GM23338 (cell line): ENCODE results near the gene TPRKB. TPM values are rescaled to one million over a fixed set of nuclear protein-coding genes. Genes with fewer than 3 reads are reported as not detected.
"Not testable (repeated sequence)": the region's sequence is repeated elsewhere in the genome, so short reads cannot be mapped to it uniquely, and the experiment has no call there.

ENCODE experiments used
- ATAC-seq: fragments of 200-7000 bp; cut with Tn5 transposase; 3 replicates; pipeline ENCODE4 v1.9.1; 2020
- DNase-seq: peaks from one replicate; pipeline ENCODE4 v3.0.0-alpha.2; 2015; ENCODE audit warnings: low spot score
- H2AFZ ChIP-seq: fragments of 200-600 bp; sonication (generic); 2 replicates; pipeline ENCODE4 v1.8.0; 2016; ENCODE audit warnings: antibody characterized with exemption, mild to moderate bottlenecking, moderate library complexity
- H3F3A ChIP-seq: fragments of 200-600 bp; sonication (generic); replicated peaks from 2 replicates; pipeline ENCODE4 v1.8.0; 2017; ENCODE audit warnings: antibody characterized with exemption, mixed run types, low read depth
- H3K27ac ChIP-seq: fragments of 200-600 bp; sonication (generic); 2 replicates; pipeline ENCODE4 v1.6.1; 2016; ENCODE audit warnings: low read depth
- H3K27me3 ChIP-seq: fragments of 200-600 bp; sonication (generic); 2 replicates; pipeline ENCODE4 v1.8.0; 2016; ENCODE audit warnings: mild to moderate bottlenecking, mixed run types, moderate library complexity; ENCODE audit not compliant: insufficient read depth
- H3K36me3 ChIP-seq: fragments of 200-600 bp; sonication (generic); 2 replicates; pipeline ENCODE4 v1.8.0; 2016; ENCODE audit warnings: mild to moderate bottlenecking; ENCODE audit not compliant: insufficient read depth
- H3K4me1 ChIP-seq: fragments of 200-600 bp; sonication (generic); 2 replicates; pipeline ENCODE4 v1.8.0; 2016; ENCODE audit warnings: mild to moderate bottlenecking, moderate library complexity; ENCODE audit not compliant: insufficient read depth
- H3K4me2 ChIP-seq: fragments of 200-600 bp; sonication (generic); 2 replicates; pipeline ENCODE4 v1.7.1; 2017; ENCODE audit warnings: mixed run types
- H3K4me3 ChIP-seq: fragments of 200-600 bp; sonication (generic); 2 replicates; pipeline ENCODE4 v1.6.1; 2016; ENCODE audit warnings: mixed run types
- H3K79me2 ChIP-seq: fragments of 200-600 bp; sonication (generic); replicated peaks from 2 replicates; pipeline ENCODE4 v1.8.0; 2017; ENCODE audit warnings: mild to moderate bottlenecking; ENCODE audit not compliant: insufficient read depth
- H3K9me2 ChIP-seq: fragments of 200-600 bp; sonication (generic); 2 replicates; pipeline ENCODE4 v1.8.0; 2017; ENCODE audit not compliant: insufficient read depth
- H4K20me1 ChIP-seq: fragments of 200-600 bp; sonication (generic); replicated peaks from 2 replicates; pipeline ENCODE4 v1.8.0; 2017; ENCODE audit warnings: mild to moderate bottlenecking; ENCODE audit not compliant: insufficient read depth
- H3K27ac Mint-ChIP-seq: 2 replicates; pipeline ENCODE4 v1.8.0; 2020; ENCODE audit warnings: inconsistent platforms, mild to moderate bottlenecking, moderate library complexity, mixed read lengths
- H3K27me3 Mint-ChIP-seq: 3 replicates; pipeline ENCODE4 v1.8.0; 2022; ENCODE audit warnings: low read depth, mild to moderate bottlenecking, moderate library complexity, mixed read lengths, inconsistent platforms; ENCODE audit not compliant: insufficient read depth, poor library complexity
- H3K36me3 Mint-ChIP-seq: 3 replicates; pipeline ENCODE4 v1.8.0; 2021; ENCODE audit warnings: low read depth, mild to moderate bottlenecking, inconsistent platforms, moderate library complexity, mixed read lengths
- H3K4me1 Mint-ChIP-seq: 3 replicates; pipeline ENCODE4 v1.8.0; 2020; ENCODE audit warnings: mild to moderate bottlenecking, inconsistent platforms, mixed read lengths
- H3K4me3 Mint-ChIP-seq: 3 replicates; pipeline ENCODE4 v1.8.0; 2021; ENCODE audit warnings: moderate library complexity, mild to moderate bottlenecking, inconsistent platforms, mixed read lengths
- H3K9me3 Mint-ChIP-seq: 3 replicates; pipeline ENCODE4 v1.8.0; 2020; ENCODE audit warnings: moderate library complexity, mild to moderate bottlenecking, inconsistent platforms, mixed read lengths
- CREB1 ChIP-seq: fragments of 250-450 bp; sonication (Bioruptor Pico); IDR thresholded peaks from 2 replicates; pipeline ENCODE4 v1.5.0; 2020; ENCODE audit warnings: low read depth, mild to moderate bottlenecking, moderate library complexity
- CTCF ChIP-seq, 2 experiments: fragments of 200-600 bp in 1 of 2; sonication (generic) in 1 of 2; conservative IDR thresholded peaks; 2 replicates each; pipeline versions ENCODE4 v1.5.1 to v1.6.1; 2016 to 2017; ENCODE audit warnings: antibody characterized with exemption in 2 of 2, low read depth in 2 of 2, mild to moderate bottlenecking in 2 of 2, moderate library complexity in 1 of 2
- EZH2phosphoT487 ChIP-seq: fragments of 200-600 bp; sonication (generic); IDR thresholded peaks from one replicate; pipeline ENCODE4 v1.8.1; 2018; ENCODE audit warnings: antibody characterized with exemption; ENCODE audit not compliant: unreplicated experiment
- JUNB ChIP-seq: IDR thresholded peaks from one replicate; pipeline ENCODE4 v1.6.1; 2016; ENCODE audit warnings: antibody characterized with exemption; ENCODE audit not compliant: unreplicated experiment
- NANOG ChIP-seq: IDR thresholded peaks from 2 replicates; pipeline ENCODE4 v1.6.1; 2016; ENCODE audit warnings: antibody characterized with exemption, borderline replicate concordance
- POLR2AphosphoS5 ChIP-seq: IDR thresholded peaks from 2 replicates; pipeline ENCODE4 v1.6.1; 2016; ENCODE audit warnings: antibody characterized with exemption, low read depth
- STAT1 ChIP-seq: IDR thresholded peaks from one replicate; pipeline ENCODE4 v1.6.1; 2016; ENCODE audit warnings: antibody characterized with exemption; ENCODE audit not compliant: unreplicated experiment
- ZNF462 ChIP-seq: fragments of 250-450 bp; sonication (Bioruptor Pico); IDR thresholded peaks from 2 replicates; pipeline ENCODE4 v1.5.0; 2020; ENCODE audit warnings: mild to moderate bottlenecking, moderate library complexity
- polyA plus RNA-seq: library from polyadenylated mRNA; unstranded; fragments of >200 nt; fragmentation: Nextera tagmentation; extraction: Ambion mirVana; gene quantifications from 2 replicates; pipeline ENCODE4 v1.2.1, GENCODE V29; 2016
- total RNA-seq: library from RNA; depleted of rRNA; stranded (reverse); fragments of >200 nt; shearing (Covaris generic); gene quantifications from 2 replicates; pipeline ENCODE4 v1.2.3, GENCODE V29; 2014

The TPRKB gene
- total and polyA plus RNA-seq, 2 experiments from 2014 or later, result 31.2 to 186 TPM

- no peak overlapping the region for H3K4me3 Mint-ChIP-seq
- peaks cover 8% of the 10 kb centered on the region; the same call in 2 of the 3 replicates for H3K9me3 Mint-ChIP-seq
- H3K4me2 ChIP-seq, result no peak overlapping the region
- no peaks in the 10 kb centered on the region; the same call in 1 of the 2 replicates for H4K20me1 ChIP-seq
- H3K79me2 ChIP-seq, result no peaks in the 10 kb centered on the region
- TF ChIP-seq CTCF (conservative IDR thresholded peaks at IDR 0.05; ENCODE audit: low read depth in 2 of 2) (peak; percentile 38 to 48), EZH2phosphoT487 (no peak), JUNB (no peak)
- peak; percentile 9 for DNase-seq
- peaks cover 1% of the 10 kb centered on the region for H3K27me3 Mint-ChIP-seq
- H3K4me1 Mint-ChIP-seq, result no peaks in the 10 kb centered on the region
- H3K36me3 ChIP-seq, result peaks cover 11% of the 10 kb centered on the region; the same call in 1 of the 2 replicates
- ATAC-seq, result peak; percentile 32; the same call in 1 of the 3 replicates
- no peaks in the 10 kb centered on the region for H3F3A ChIP-seq
- H3K36me3 Mint-ChIP-seq, result peaks cover 29% of the 10 kb centered on the region; the same call in 2 of the 3 replicates
- no peaks in the 10 kb centered on the region for H3K27me3 ChIP-seq
- no peaks in the 10 kb centered on the region for H3K9me2 ChIP-seq
- no peak overlapping the region for H3K27ac Mint-ChIP-seq
- no peak overlapping the region for H3K27ac ChIP-seq
- H3K4me3 ChIP-seq, result no peak overlapping the region
- no peaks in the 10 kb centered on the region for H3K4me1 ChIP-seq
- no peak overlapping the region for H2AFZ ChIP-seq
Observed at GRCh38 chr2:73728043-73728442, 9.1 kb downstream of the TPRKB start.

- H3K27me3 Mint-ChIP-seq, H3K4me3 ChIP-seq, H3K27me3 ChIP-seq, H3K4me3 Mint-ChIP-seq, H3K9me2 ChIP-seq, H2AFZ ChIP-seq, H3F3A ChIP-seq, H3K4me2 ChIP-seq, H4K20me1 ChIP-seq, H3K27ac Mint-ChIP-seq, H3K27ac ChIP-seq, H3K79me2 ChIP-seq, H3K4me1 Mint-ChIP-seq, ATAC-seq, H3K4me1 ChIP-seq, DNase-seq: not testable (repeated sequence)
- Mint-ChIP-seq H3K9me3 (peaks cover 18% of the 10 kb centered on the region), H3K36me3 (peaks cover 17% of the 10 kb centered on the region; the same call in 2 of the 3 replicates)
- peaks cover 11% of the 10 kb centered on the region; the same call in 1 of the 2 replicates for H3K36me3 ChIP-seq
Observed at GRCh38 chr2:73726657-73727056, 10.5 kb downstream of the TPRKB start.

- Histone ChIP-seq H4K20me1 (no peaks in the 10 kb centered on the region), H3K36me3 (no peaks in the 10 kb centered on the region), H3F3A (no peaks in the 10 kb centered on the region), H3K79me2 (no peaks in the 10 kb centered on the region), H3K9me2 (no peaks in the 10 kb centered on the region), H3K27ac (no peak overlapping the region), H3K4me1 (no peaks in the 10 kb centered on the region), H3K4me2 (no peak overlapping the region), H2AFZ (no peak overlapping the region), H3K27me3 (0 out of 2 replicates have a peak, but pooled peaks cover 1% of the 10 kb centered on the region), H3K4me3 (no peak overlapping the region)
- Mint-ChIP-seq H3K36me3 (peaks cover 4% of the 10 kb centered on the region), H3K9me3 (peaks cover 56% of the 10 kb centered on the region), H3K4me3 (no peak overlapping the region), H3K4me1 (no peaks in the 10 kb centered on the region), H3K27me3 (peaks cover 10% of the 10 kb centered on the region), H3K27ac (no peak overlapping the region)
- DNase-seq (no peak), ATAC-seq (no peak)
- no peak for TF ChIP-seq POLR2AphosphoS5
- TF ChIP-seq CREB1, result no peak
- TF ChIP-seq ZNF462 (CRISPR knock-in tag), result no peak
- no peak for TF ChIP-seq NANOG
- no peak for TF ChIP-seq STAT1
Observed at GRCh38 chr2:73718851-73719621, 18.1 kb downstream of the TPRKB start.
